ENCODE data around the gene KCTD3. TPM values are rescaled to one million over a fixed set of nuclear protein-coding genes. Genes with fewer than 3 reads are reported as not detected.

Gene KCTD3
- total and polyA plus RNA-seq, 10 of the 15 experiments (the other 5 are each of a cell fraction or from before 2014, with no cell fraction given) = 3.6 to 19.8 (median 10.7) TPM

DNA sequence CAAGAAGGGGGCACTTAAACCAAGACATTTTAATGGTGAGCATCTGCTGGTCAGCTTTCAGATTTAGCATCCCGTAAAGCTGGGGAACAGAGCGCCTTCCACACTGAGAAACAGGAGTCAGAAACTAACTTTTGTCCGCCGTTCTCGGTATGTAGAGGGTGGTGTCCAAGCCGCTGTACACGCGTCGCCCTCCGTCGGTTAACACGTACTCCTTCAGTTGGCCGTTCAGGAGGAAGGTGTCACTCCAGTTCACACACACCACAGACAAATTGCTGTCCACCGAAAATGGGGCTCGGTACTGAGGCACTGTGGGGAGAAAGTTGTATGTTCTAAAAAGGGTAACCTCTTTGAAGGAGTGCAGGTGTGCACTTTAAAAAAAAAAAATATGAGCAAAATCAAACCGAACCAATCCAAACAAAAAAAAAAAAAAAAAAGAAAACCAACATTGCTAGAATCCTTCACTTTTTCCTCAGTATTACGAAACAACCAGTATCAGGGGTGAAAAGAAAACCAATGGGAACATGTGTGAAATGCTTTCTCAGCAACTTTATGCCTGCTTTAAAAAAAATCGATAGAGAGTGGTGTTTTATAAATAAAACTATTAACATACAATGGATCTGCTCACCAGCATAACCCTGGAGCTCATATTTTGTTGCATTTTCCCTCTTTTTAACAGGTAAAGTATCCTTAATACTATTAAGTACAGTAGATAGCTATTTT is 73.5 kb downstream of the KCTD3 start:
- ATAC-seq = no peak
- ChIA-PET SMC1A (ENCODE audit: uncharacterized antibody, unreplicated experiment) (interaction anchor here (1.0 to 9.3 kb wide), 3 partner anchors 10 to 26 kb away, joined by 4 to 60 read pairs (median 13); no protein-coding TSS in a partner anchor), POLR2A (interaction anchor here (2.2 kb wide), 1 partner anchor 22 kb away, joined by 6 read pairs; no protein-coding TSS in a partner anchor), CTCF (no interaction called here), RAD21 (ENCODE audit: unreplicated experiment) (no interaction called here)
- H3K9me3 ChIP-seq (replicated peaks; ENCODE audit: control insufficient read depth, insufficient read depth, low read length) = no peaks in the 10 kb centered on the region
- no peak for FAIRE-seq
- H3K4me3 ChIP-seq = no peak overlapping the region
- intact Hi-C loops (cut with micrococcal nuclease; ENCODE audit: unreplicated experiment) = no loop called here
- H3K27me3 ChIP-seq (replicated peaks in 1 of 2; ENCODE audit: control insufficient read depth in 2 of 2, insufficient read depth in 2 of 2, low read length in 1 of 2) = no peaks in the 10 kb centered on the region
- BruUV-seq (replicated peaks) = no TSS peak
- no peak for DNase-seq (ENCODE audit: low read depth, low spot score)
- H4K20me1 ChIP-seq (ENCODE audit: control insufficient read depth, insufficient read depth) = no peaks in the 10 kb centered on the region
- no peak overlapping the region for H3K4me2 ChIP-seq (ENCODE audit: control insufficient read depth, insufficient read depth)
- no peaks in the 10 kb centered on the region for H3K79me2 ChIP-seq (ENCODE audit: control insufficient read depth, insufficient read depth, low read length)
- H3K9ac ChIP-seq (ENCODE audit: control insufficient read depth, insufficient read depth, low read length) = no peak overlapping the region
- H3K4me1 ChIP-seq (ENCODE audit: control insufficient read depth, insufficient read depth, low read length) = no peaks in the 10 kb centered on the region
- no peak overlapping the region for H2AFZ ChIP-seq (ENCODE audit: control insufficient read depth, low read depth, low read length)
- no peaks in the 10 kb centered on the region for H3K36me3 ChIP-seq (ENCODE audit: control insufficient read depth in 2 of 2, insufficient read depth in 2 of 2, low read length in 1 of 2)
- no peak overlapping the region for H3K27ac ChIP-seq (ENCODE audit: control insufficient read depth, insufficient read depth)
- WGBS (ENCODE audit: insufficient coverage, insufficient replicate concordance, low lambda C conversion rate, missing lambda C conversion rate) = 63% methylated on average over 17 of the region's 18 CpGs
- in situ Hi-C loops (cut with MboI) = no loop called here
- TF ChIP-seq HCFC1 (IDR thresholded peaks at IDR 0.05; ENCODE audit: low read length) (no peak), NR2C1 (IDR thresholded peaks at IDR 0.05) (no peak), RB1 (IDR thresholded peaks at IDR 0.05; ENCODE audit: borderline replicate concordance) (no peak), ZZZ3 (IDR thresholded peaks at IDR 0.05; ENCODE audit: control insufficient read depth, insufficient read length, low read depth) (no peak), RFX5 (IDR thresholded peaks at IDR 0.05; ENCODE audit: low read depth, low read length) (no peak), TARDBP (IDR thresholded peaks at IDR 0.05; ENCODE audit: borderline replicate concordance) (no peak), TCF3 (IDR thresholded peaks at IDR 0.05; ENCODE audit: borderline replicate concordance, insufficient read depth, low read depth, low read length) (no peak), SREBF1 (IDR thresholded peaks at IDR 0.05; ENCODE audit: low read length) (no peak), CHD1 (IDR thresholded peaks at IDR 0.05; ENCODE audit: low read depth, low read length) (no peak), STAT3 (IDR thresholded peaks at IDR 0.05; ENCODE audit: low read depth, low read length) (no peak), ESRRA (IDR thresholded peaks at IDR 0.05; ENCODE audit: low read length) (no peak), JUND (IDR thresholded peaks at IDR 0.05; ENCODE audit: low read depth, low read length) (no peak), DPF2 (IDR thresholded peaks at IDR 0.05) (no peak)
- TF ChIP-seq, protein P1, sequence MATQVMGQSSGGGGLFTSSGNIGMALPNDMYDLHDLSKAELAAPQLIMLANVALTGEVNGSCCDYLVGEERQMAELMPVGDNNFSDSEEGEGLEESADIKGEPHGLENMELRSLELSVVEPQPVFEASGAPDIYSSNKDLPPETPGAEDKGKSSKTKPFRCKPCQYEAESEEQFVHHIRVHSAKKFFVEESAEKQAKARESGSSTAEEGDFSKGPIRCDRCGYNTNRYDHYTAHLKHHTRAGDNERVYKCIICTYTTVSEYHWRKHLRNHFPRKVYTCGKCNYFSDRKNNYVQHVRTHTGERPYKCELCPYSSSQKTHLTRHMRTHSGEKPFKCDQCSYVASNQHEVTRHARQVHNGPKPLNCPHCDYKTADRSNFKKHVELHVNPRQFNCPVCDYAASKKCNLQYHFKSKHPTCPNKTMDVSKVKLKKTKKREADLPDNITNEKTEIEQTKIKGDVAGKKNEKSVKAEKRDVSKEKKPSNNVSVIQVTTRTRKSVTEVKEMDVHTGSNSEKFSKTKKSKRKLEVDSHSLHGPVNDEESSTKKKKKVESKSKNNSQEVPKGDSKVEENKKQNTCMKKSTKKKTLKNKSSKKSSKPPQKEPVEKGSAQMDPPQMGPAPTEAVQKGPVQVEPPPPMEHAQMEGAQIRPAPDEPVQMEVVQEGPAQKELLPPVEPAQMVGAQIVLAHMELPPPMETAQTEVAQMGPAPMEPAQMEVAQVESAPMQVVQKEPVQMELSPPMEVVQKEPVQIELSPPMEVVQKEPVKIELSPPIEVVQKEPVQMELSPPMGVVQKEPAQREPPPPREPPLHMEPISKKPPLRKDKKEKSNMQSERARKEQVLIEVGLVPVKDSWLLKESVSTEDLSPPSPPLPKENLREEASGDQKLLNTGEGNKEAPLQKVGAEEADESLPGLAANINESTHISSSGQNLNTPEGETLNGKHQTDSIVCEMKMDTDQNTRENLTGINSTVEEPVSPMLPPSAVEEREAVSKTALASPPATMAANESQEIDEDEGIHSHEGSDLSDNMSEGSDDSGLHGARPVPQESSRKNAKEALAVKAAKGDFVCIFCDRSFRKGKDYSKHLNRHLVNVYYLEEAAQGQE (IDR thresholded peaks at IDR 0.05; ENCODE audit: low read depth, low read length) = no peak
- TF ChIP-seq, protein P2, sequence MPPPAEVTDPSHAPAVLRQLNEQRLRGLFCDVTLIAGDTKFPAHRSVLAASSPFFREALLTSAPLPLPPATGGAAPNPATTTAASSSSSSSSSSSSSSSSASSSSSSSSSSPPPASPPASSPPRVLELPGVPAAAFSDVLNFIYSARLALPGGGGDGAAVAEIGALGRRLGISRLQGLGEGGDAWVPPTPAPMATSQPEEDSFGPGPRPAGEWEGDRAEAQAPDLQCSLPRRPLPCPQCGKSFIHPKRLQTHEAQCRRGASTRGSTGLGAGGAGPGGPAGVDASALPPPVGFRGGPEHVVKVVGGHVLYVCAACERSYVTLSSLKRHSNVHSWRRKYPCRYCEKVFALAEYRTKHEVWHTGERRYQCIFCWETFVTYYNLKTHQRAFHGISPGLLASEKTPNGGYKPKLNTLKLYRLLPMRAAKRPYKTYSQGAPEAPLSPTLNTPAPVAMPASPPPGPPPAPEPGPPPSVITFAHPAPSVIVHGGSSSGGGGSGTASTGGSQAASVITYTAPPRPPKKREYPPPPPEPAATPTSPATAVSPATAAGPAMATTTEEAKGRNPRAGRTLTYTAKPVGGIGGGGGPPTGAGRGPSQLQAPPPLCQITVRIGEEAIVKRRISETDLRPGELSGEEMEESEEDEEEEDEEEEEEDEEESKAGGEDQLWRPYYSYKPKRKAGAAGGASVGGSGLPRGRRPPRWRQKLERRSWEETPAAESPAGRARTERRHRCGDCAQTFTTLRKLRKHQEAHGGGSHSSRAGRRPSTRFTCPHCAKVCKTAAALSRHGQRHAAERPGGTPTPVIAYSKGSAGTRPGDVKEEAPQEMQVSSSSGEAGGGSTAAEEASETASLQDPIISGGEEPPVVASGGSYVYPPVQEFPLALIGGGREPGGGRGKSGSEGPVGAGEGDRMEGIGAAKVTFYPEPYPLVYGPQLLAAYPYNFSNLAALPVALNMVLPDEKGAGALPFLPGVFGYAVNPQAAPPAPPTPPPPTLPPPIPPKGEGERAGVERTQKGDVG (CRISPR knock-in tag; IDR thresholded peaks at IDR 0.05) = no peak
- TF ChIP-seq, protein P3, sequence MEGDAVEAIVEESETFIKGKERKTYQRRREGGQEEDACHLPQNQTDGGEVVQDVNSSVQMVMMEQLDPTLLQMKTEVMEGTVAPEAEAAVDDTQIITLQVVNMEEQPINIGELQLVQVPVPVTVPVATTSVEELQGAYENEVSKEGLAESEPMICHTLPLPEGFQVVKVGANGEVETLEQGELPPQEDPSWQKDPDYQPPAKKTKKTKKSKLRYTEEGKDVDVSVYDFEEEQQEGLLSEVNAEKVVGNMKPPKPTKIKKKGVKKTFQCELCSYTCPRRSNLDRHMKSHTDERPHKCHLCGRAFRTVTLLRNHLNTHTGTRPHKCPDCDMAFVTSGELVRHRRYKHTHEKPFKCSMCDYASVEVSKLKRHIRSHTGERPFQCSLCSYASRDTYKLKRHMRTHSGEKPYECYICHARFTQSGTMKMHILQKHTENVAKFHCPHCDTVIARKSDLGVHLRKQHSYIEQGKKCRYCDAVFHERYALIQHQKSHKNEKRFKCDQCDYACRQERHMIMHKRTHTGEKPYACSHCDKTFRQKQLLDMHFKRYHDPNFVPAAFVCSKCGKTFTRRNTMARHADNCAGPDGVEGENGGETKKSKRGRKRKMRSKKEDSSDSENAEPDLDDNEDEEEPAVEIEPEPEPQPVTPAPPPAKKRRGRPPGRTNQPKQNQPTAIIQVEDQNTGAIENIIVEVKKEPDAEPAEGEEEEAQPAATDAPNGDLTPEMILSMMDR (IDR thresholded peaks at IDR 0.05 in 2 of 3, conservative IDR thresholded peaks at IDR 0.05 in 1 of 3; ENCODE audit: control insufficient read depth in 2 of 3, extremely low read depth in 1 of 3, insufficient read depth in 1 of 3, low read depth in 3 of 3, low read length in 3 of 3) = no peak
